Stimulated activated naive B cell treated with anti-CD40 and anti-IgM and Interleukin-4, amounts not matched to agents 10 μg/mL and 1 μg/mL and 100 μg/mL, for 72 hours (primary cell): ENCODE data around the gene CD151.

ENCODE experiments used
- ATAC-seq, 2 donors: fragments of 150-1000 bp; cut with Tn5 transposase; replicated peaks; 2 replicates each; pipeline ENCODE4 v1.10.0; 2021; ENCODE audit warnings: moderate library complexity in 1 of 2
- DNase-seq: peaks from one replicate; pipeline ENCODE4 v3.0.0; 2021
- H3K27ac Mint-ChIP-seq: one replicate; pipeline ENCODE4 v1.8.0; 2022; ENCODE audit warnings: mild to moderate bottlenecking, mixed read lengths
- H3K27me3 Mint-ChIP-seq, 2 donors: one replicate each; pipeline ENCODE4 v1.8.0; 2022; ENCODE audit warnings: mixed read lengths in 2 of 2
- H3K36me3 Mint-ChIP-seq, 2 donors: one replicate each; pipeline ENCODE4 v1.8.0; 2022; ENCODE audit warnings: mixed read lengths in 2 of 2, mild to moderate bottlenecking in 1 of 2
- H3K4me1 Mint-ChIP-seq, 2 donors: one replicate each; pipeline ENCODE4 v1.8.0; 2022; ENCODE audit warnings: mixed read lengths in 2 of 2, mild to moderate bottlenecking in 1 of 2
- H3K4me3 Mint-ChIP-seq, 2 donors: one replicate each; pipeline ENCODE4 v1.8.0; 2022; ENCODE audit warnings: mild to moderate bottlenecking in 2 of 2, mixed read lengths in 2 of 2, moderate library complexity in 1 of 2
- H3K9me3 Mint-ChIP-seq, 2 donors: one replicate each; pipeline ENCODE4 v1.8.0; 2022; ENCODE audit warnings: mixed read lengths in 2 of 2, mild to moderate bottlenecking in 1 of 2

Gene CD151

DNA sequence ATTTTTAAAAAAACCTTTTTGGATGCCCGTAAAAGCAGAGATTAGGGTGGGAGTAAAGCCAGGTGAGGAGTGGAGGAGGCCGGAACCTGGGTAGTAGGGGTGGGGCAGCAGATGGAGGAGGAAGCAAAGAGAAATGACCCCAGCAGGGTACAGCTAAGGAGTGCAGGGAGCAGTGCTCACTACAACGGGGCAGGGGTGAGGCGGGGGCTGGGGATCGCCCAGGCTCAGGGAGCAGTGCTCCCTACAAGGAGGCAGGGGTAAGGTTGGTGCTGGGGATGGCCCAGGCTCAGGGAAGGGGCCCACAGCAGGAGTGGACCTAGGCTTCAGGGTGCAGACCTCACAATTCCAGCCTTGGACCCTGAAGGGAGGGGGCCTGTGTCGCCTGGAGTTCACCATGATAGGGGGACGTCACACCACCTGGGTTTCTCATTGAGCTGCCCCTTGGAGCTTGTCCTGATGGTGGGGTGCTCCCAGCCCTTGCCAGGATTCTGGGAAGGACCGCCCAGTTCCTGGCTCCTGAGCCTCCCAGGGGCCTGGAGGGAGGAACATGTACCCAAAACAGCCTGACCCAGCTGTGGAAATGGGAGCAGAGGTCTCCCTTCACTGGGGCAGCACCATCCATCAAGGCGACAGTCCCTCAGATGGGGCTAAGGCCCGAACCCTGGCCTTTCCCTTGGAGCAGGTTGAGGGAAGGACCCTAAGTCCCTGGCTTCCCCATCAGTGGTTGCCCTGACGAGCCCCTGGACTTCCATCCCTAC, 16.9 kb upstream of the CD151 start:
- Mint-ChIP-seq H3K4me3 (no peak overlapping the region), H3K4me1 (peaks cover 32 to 39% of the 10 kb centered on the region in 2 donors), H3K27me3 (no peaks in the 10 kb centered on the region), H3K36me3 (peaks cover 27 to 38% of the 10 kb centered on the region in 2 donors), H3K9me3 (no peaks in the 10 kb centered on the region), H3K27ac (peak overlapping the region; percentile 73)
- ATAC-seq: no peak
- no peak for DNase-seq

DNA sequence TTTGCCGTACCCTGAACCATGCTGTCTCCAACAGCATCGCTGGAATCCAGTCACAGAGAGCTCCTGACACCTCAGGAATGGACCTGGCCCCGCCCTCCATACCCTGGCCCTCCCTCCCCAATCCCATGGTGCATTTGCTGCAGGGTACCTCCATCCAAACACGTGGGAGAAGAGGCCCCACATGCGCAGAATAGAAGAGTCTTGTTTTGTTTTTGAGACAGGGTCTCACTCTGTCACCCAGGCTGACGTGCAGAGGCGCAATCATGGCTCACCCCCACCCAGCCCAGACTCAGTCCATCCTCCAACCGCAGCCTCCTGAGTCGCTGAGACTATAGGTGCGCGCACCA, 16.3 kb upstream of the CD151 start:
- ATAC-seq: no peak
- no peak overlapping the region for H3K27ac Mint-ChIP-seq

GRCh38 chr11:818396-819128, 14.2 kb upstream of the CD151 start, which contains the start of gene PNPLA2:
Gene PNPLA2, plus strand, starts transcription at chr11:818914. Its CDS starts 805 bp downstream, at chr11:819719.
- Mint-ChIP-seq H3K27ac (peak within 1 kb of the TSS; percentile 94), H3K27me3 (no peaks in the 10 kb centered on the region), H3K4me3 (peak within 1 kb of the TSS; percentile 85 to 87)

More for the DNA sequence above, 16.3 kb upstream of the CD151 start:
- Mint-ChIP-seq H3K4me3 (no peak overlapping the region), H3K27me3 (no peaks in the 10 kb centered on the region), H3K36me3 (peaks cover 22 to 35% of the 10 kb centered on the region in 2 donors), H3K4me1 (peaks cover 31 to 38% of the 10 kb centered on the region in 2 donors), H3K9me3 (no peaks in the 10 kb centered on the region)
- DNase-seq: no peak

DNA sequence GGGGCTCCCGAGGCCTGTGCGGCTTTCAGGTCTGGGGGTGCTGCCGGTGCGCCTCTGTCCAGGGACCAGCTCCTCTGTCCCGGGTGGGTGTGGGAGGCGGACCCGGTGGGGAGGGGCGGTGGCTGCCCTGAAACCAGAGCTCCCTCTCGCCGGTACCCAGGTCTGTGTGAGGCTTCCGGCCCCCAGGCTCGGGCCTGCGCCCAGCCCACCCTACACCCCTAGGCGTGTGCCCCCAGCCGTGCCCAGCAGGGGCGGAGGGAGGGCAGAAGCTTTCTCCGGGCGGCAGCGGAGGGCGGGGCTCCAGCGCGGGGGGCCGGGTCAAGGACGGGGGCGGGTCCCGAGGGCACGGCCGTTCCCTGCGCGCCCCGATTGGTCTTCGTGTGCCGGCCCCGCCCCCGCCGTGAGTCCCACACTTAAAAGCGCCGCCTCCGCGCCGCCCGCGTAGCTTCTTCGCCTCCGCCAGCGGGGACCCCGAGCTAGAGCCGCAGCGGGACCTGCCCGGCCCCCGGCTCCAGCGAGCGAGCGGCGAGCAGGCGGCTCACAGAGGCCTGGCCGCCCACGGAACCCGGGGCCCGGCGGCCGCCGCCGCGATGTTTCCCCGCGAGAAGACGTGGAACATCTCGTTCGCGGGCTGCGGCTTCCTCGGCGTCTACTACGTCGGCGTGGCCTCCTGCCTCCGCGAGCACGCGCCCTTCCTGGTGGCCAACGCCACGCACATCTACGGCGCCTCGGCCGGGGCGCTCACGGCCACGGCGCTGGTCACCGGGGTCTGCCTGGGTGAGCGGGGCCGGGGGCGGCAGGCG, 13.4 kb upstream of the CD151 start:
- DNase-seq (peak; percentile 84), ATAC-seq (peak; percentile 76 to 82)
- H3K27ac Mint-ChIP-seq: peak overlapping the region; percentile 94
- no peaks in the 10 kb centered on the region for H3K27me3 Mint-ChIP-seq
- peak overlapping the region; percentile 85 to 87 for H3K4me3 Mint-ChIP-seq
- peaks cover 14 to 32% of the 10 kb centered on the region in 2 donors for H3K4me1 Mint-ChIP-seq
- no peaks in the 10 kb centered on the region for H3K9me3 Mint-ChIP-seq
- H3K36me3 Mint-ChIP-seq: peaks cover 11 to 13% of the 10 kb centered on the region in 2 donors

More at GRCh38 chr11:818396-819128, 14.2 kb upstream of the CD151 start, which contains the start of gene PNPLA2:
- Mint-ChIP-seq H3K4me1 (peaks cover 17 to 32% of the 10 kb centered on the region in 2 donors), H3K36me3 (peaks cover 16% of the 10 kb centered on the region in 2 donors), H3K9me3 (no peaks in the 10 kb centered on the region)
- DNase-seq (no peak), ATAC-seq (no peak)

DNA sequence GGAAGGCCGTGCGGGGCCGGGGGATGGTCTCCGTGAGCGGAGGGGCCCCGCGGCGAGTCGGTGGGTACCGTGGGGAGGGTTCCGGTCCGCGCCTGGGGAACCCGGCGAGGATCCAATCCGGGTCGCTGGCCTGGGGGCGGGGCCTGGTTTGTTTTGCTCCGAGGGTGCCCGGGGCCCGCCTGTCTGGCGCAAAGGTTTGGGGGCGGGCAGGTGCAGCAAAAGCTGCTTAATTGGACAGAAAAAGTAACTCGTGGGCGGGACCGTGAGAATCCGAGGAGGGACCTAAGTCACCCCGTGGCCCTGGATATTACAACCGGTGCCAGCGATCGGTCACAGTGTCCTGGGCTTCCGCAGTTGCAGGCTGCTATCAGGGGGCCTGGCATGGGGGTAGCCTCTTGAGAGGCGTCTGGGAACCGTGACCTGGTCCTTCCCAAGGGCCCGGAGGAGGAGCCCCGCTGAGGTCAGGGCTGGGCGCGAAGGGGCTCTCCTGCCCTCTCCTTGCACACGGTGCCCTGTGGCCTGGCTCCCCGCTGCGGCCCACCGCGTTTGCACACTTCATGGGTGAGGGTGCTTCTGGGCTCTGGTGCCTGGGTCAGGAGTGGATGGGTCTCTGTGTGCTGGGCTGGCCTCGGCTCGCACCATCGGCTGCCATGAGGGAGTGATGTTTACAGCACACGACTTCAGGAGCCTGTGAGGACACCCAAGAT, 12.7 kb upstream of the CD151 start:
- DNase-seq (peak; percentile 88), ATAC-seq (peak; percentile 77 to 82)
- Mint-ChIP-seq H3K4me3 (peak overlapping the region; percentile 85 to 87), H3K4me1 (peaks cover 14 to 32% of the 10 kb centered on the region in 2 donors), H3K9me3 (no peaks in the 10 kb centered on the region), H3K27me3 (no peaks in the 10 kb centered on the region), H3K36me3 (peaks cover 16 to 18% of the 10 kb centered on the region in 2 donors), H3K27ac (peak overlapping the region; percentile 94)

GRCh38 chr11:820655-821511, 11.9 kb upstream of the CD151 start:
- DNase-seq (no peak), ATAC-seq (no peak)
- peaks cover 19 to 24% of the 10 kb centered on the region in 2 donors for H3K36me3 Mint-ChIP-seq
- H3K4me3 Mint-ChIP-seq: peak overlapping the region; percentile 85 to 87
- H3K4me1 Mint-ChIP-seq: peaks cover 14 to 32% of the 10 kb centered on the region in 2 donors
- no peaks in the 10 kb centered on the region for H3K9me3 Mint-ChIP-seq
- H3K27ac Mint-ChIP-seq: peak overlapping the region; percentile 65
- H3K27me3 Mint-ChIP-seq: no peaks in the 10 kb centered on the region

- ATAC-seq (no peak), DNase-seq (no peak)
- peaks cover 16 to 22% of the 10 kb centered on the region in 2 donors for H3K36me3 Mint-ChIP-seq
- H3K27me3 Mint-ChIP-seq: no peaks in the 10 kb centered on the region
- H3K27ac Mint-ChIP-seq: no peak overlapping the region
- peaks cover 12 to 32% of the 10 kb centered on the region in 2 donors for H3K4me1 Mint-ChIP-seq
- H3K4me3 Mint-ChIP-seq: no peak overlapping the region
- no peaks in the 10 kb centered on the region for H3K9me3 Mint-ChIP-seq
These were observed 11.0 kb upstream of the CD151 start for GRCh38 chr11:821512-822371.

- no peak overlapping the region for H3K4me3 Mint-ChIP-seq
- DNase-seq (no peak), ATAC-seq (no peak)
- peaks cover 24 to 41% of the 10 kb centered on the region in 2 donors for H3K4me1 Mint-ChIP-seq
- peaks cover 12 to 20% of the 10 kb centered on the region in 2 donors for H3K36me3 Mint-ChIP-seq
- peaks cover 12 to 14% of the 10 kb centered on the region in 2 donors for H3K27me3 Mint-ChIP-seq
- no peak overlapping the region for H3K27ac Mint-ChIP-seq
- no peaks in the 10 kb centered on the region for H3K9me3 Mint-ChIP-seq
These were observed 9.1 kb upstream of the CD151 start for GRCh38 chr11:823441-824291.

DNA sequence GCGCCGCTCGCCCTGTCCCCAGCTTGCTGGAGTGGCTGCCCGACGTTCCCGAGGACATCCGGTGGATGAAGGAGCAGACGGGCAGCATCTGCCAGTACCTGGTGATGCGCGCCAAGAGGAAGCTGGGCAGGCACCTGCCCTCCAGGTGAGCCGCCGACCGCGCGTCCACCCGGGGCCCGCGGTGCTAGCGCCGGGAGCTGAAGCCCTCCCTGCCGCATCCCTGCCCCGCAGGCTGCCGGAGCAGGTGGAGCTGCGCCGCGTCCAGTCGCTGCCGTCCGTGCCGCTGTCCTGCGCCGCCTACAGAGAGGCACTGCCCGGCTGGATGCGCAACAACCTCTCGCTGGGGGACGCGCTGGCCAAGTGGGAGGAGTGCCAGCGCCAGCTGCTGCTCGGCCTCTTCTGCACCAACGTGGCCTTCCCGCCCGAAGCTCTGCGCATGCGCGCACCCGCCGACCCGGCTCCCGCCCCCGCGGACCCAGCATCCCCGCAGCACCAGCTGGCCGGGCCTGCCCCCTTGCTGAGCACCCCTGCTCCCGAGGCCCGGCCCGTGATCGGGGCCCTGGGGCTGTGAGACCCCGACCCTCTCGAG, 8.4 kb upstream of the CD151 start:
- ATAC-seq: no peak
- Mint-ChIP-seq H3K4me3 (no peak overlapping the region), H3K36me3 (peaks cover 12 to 20% of the 10 kb centered on the region in 2 donors), H3K27ac (no peak overlapping the region), H3K4me1 (peaks cover 31 to 47% of the 10 kb centered on the region in 2 donors), H3K27me3 (peaks cover 19 to 21% of the 10 kb centered on the region in 2 donors), H3K9me3 (no peaks in the 10 kb centered on the region)
- DNase-seq: no peak

- peaks cover 33 to 50% of the 10 kb centered on the region in 2 donors for H3K4me1 Mint-ChIP-seq
- peaks cover 24 to 27% of the 10 kb centered on the region in 2 donors for H3K27me3 Mint-ChIP-seq
- peaks cover 12 to 20% of the 10 kb centered on the region in 2 donors for H3K36me3 Mint-ChIP-seq
- no peaks in the 10 kb centered on the region for H3K9me3 Mint-ChIP-seq
- no peak overlapping the region for H3K4me3 Mint-ChIP-seq
- no peak for DNase-seq
- H3K27ac Mint-ChIP-seq: no peak overlapping the region
- no peak for ATAC-seq
These were observed 7.8 kb upstream of the CD151 start for GRCh38 chr11:824942-825341.
